HUES48 (cell line): ENCODE results near the gene TADA2B.

ENCODE experiments used
- H3K27ac ChIP-seq: one replicate; pipeline ENCODE4 v1.7.0; 2013; ENCODE audit warnings: low read depth, low read length, inconsistent platforms
- H3K27me3 ChIP-seq: 2 replicates; pipeline ENCODE4 v1.6.1; 2013; ENCODE audit warnings: mild to moderate bottlenecking, low read length; ENCODE audit not compliant: control insufficient read depth, insufficient read depth
- H3K36me3 ChIP-seq: 2 replicates; pipeline ENCODE4 v1.6.1; 2013; ENCODE audit warnings: low read length; ENCODE audit not compliant: control insufficient read depth, insufficient read depth
- H3K4me1 ChIP-seq: 2 replicates; pipeline ENCODE4 v1.6.1; 2013; ENCODE audit warnings: mild to moderate bottlenecking, low read length; ENCODE audit not compliant: control insufficient read depth, insufficient read depth
- H3K4me3 ChIP-seq: 2 replicates; pipeline ENCODE4 v1.5.1; 2013; ENCODE audit warnings: mild to moderate bottlenecking, low read depth, low read length
- H3K9ac ChIP-seq: 2 replicates; pipeline ENCODE4 v1.6.1; 2013; ENCODE audit warnings: mild to moderate bottlenecking, low read depth, low read length, moderate library complexity
- H3K9me3 ChIP-seq: 2 replicates; pipeline ENCODE4 v1.6.1; 2013; ENCODE audit warnings: low read length; ENCODE audit not compliant: control insufficient read depth, insufficient read depth

The TADA2B gene

DNA sequence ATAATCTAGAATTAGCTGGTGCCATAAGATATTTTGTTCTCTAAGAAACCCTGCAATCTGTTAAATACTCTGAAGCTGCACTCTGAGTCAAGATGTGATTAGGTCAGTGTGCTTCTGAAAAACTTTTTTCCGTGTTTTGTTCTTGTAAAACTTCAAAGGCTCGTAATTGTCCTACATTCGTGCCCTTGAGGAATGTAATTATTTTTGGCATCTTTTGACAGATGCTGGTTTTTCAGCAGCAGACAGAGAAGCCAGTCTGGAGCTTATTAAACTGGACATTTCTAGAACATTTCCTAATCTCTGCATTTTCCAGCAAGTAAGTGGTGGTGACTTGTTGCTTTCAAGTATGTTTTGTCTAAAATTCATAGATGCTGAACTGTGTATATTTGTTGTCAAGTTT lies 36.8 kb upstream of the TADA2B start:
- H3K36me3 ChIP-seq = peaks cover 75% of the 10 kb centered on the region
- no peak overlapping the region for H3K9ac ChIP-seq
- H3K27me3 ChIP-seq = no peaks in the 10 kb centered on the region
- H3K9me3 ChIP-seq = no peaks in the 10 kb centered on the region
- no peak overlapping the region for H3K27ac ChIP-seq
- peaks cover 22% of the 10 kb centered on the region for H3K4me1 ChIP-seq
- no peak overlapping the region for H3K4me3 ChIP-seq

- H3K27me3 ChIP-seq = no peaks in the 10 kb centered on the region
- peaks cover 70% of the 10 kb centered on the region for H3K36me3 ChIP-seq
- H3K4me1 ChIP-seq = peaks cover 22% of the 10 kb centered on the region
- peak overlapping the region; percentile 83 for H3K27ac ChIP-seq
- no peak overlapping the region for H3K4me3 ChIP-seq
- H3K9ac ChIP-seq = no peak overlapping the region
- no peaks in the 10 kb centered on the region for H3K9me3 ChIP-seq
Measured at GRCh38 chr4:7007142-7007907, 35.8 kb upstream of the TADA2B start.

DNA sequence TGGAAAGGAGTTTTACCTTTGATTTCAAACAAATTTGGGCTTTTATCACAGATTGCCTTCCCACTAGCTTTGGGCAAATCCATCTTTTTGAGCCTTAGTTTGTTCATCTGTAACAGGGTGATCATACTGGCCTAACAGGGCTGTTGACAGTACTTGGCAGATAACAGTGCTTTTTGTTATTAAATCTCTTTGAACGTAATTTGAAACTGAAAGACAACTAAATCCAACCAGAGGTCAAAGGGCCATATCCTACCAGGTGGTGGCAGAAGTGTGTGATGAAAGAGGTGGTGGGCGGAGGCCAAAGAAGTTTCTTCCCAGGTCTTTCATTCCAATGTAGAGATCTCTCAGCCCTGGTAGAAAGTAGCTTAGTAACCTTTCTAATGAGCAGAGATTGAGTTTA lies 35.2 kb upstream of the TADA2B start:
- Histone ChIP-seq H3K27me3 (no peaks in the 10 kb centered on the region), H3K9me3 (no peaks in the 10 kb centered on the region), H3K36me3 (peaks cover 70% of the 10 kb centered on the region), H3K4me1 (peaks cover 22% of the 10 kb centered on the region), H3K27ac (peak overlapping the region; percentile 83), H3K9ac (no peak overlapping the region), H3K4me3 (no peak overlapping the region)

DNA sequence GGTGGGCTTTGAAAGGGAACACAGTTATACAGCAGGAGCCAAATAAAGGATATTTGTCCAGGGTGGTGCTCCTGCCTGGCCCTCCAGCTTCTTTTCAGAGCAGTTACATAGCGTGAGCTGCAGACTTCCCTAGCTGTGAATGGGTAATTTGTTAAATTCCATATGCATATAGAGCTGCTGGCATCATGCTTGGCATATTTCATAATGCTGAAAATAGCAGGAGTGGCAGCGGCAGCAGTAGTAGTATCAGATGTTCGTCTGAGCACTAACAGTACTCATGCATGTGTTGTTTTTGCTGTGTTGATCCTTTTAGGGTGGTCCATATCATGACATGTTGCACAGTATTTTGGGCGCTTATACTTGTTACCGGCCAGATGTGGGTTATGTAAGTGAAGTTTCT lies 33.6 kb upstream of the TADA2B start:
- Histone ChIP-seq H3K9ac (no peak overlapping the region), H3K36me3 (peaks cover 68% of the 10 kb centered on the region), H3K9me3 (no peaks in the 10 kb centered on the region), H3K27ac (no peak overlapping the region), H3K4me3 (no peak overlapping the region), H3K4me1 (peaks cover 22% of the 10 kb centered on the region), H3K27me3 (no peaks in the 10 kb centered on the region)

- peaks cover 84% of the 10 kb centered on the region for H3K36me3 ChIP-seq
- no peaks in the 10 kb centered on the region for H3K27me3 ChIP-seq
- H3K9me3 ChIP-seq = no peaks in the 10 kb centered on the region
- no peak overlapping the region for H3K27ac ChIP-seq
- no peak overlapping the region for H3K4me3 ChIP-seq
- peaks cover 6% of the 10 kb centered on the region; the same call in 1 of the 2 replicates for H3K4me1 ChIP-seq
- no peak overlapping the region for H3K9ac ChIP-seq
Measured at GRCh38 chr4:7013175-7013574, 30.0 kb upstream of the TADA2B start.

- Histone ChIP-seq H3K4me3 (no peak overlapping the region), H3K4me1 (no peaks in the 10 kb centered on the region), H3K9ac (no peak overlapping the region), H3K27me3 (no peaks in the 10 kb centered on the region), H3K9me3 (no peaks in the 10 kb centered on the region), H3K27ac (no peak overlapping the region), H3K36me3 (peaks cover 75% of the 10 kb centered on the region)
Measured at GRCh38 chr4:7014815-7015214, 28.4 kb upstream of the TADA2B start.

GRCh38 chr4:7015383-7016035 lies 27.7 kb upstream of the TADA2B start:
- no peak overlapping the region for H3K27ac ChIP-seq
- H3K9ac ChIP-seq = no peak overlapping the region
- peaks cover 70% of the 10 kb centered on the region for H3K36me3 ChIP-seq
- H3K4me1 ChIP-seq = no peaks in the 10 kb centered on the region
- no peaks in the 10 kb centered on the region for H3K9me3 ChIP-seq
- H3K4me3 ChIP-seq = no peak overlapping the region
- H3K27me3 ChIP-seq = no peaks in the 10 kb centered on the region

GRCh38 chr4:7016086-7016485 lies 27.1 kb upstream of the TADA2B start:
- H3K36me3 ChIP-seq = peaks cover 69% of the 10 kb centered on the region

DNA sequence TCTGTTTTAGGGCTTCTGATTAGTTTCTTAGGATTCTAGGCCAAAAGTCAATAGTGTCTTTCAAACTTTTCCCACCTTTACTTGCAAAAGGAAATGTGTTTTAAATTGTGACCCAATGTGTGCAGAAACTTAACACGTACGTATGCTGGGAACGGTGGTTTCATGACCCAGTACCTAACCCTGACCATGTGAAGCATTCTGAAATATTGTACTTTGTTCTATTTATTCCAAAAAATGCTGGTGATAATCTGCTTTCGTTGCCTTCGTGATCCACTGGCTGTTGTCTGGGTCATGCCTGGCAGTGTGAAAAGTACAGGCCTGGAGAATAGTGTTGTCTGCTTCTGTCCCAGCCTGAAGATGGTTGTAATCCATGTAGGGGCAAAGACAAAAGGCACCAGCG lies 26.7 kb upstream of the TADA2B start:
- Histone ChIP-seq H3K27ac (no peak overlapping the region), H3K27me3 (no peaks in the 10 kb centered on the region), H3K9me3 (no peaks in the 10 kb centered on the region), H3K9ac (no peak overlapping the region), H3K4me1 (no peaks in the 10 kb centered on the region), H3K4me3 (no peak overlapping the region), H3K36me3 (peaks cover 68% of the 10 kb centered on the region)

More at GRCh38 chr4:7016086-7016485, 27.1 kb upstream of the TADA2B start:
- Histone ChIP-seq H3K4me3 (no peak overlapping the region), H3K27ac (no peak overlapping the region), H3K27me3 (no peaks in the 10 kb centered on the region), H3K4me1 (no peaks in the 10 kb centered on the region), H3K9me3 (no peaks in the 10 kb centered on the region), H3K9ac (no peak overlapping the region)

GRCh38 chr4:7017446-7018048 lies 25.6 kb upstream of the TADA2B start:
- peaks cover 67% of the 10 kb centered on the region for H3K36me3 ChIP-seq

GRCh38 chr4:7018281-7018680 lies 24.9 kb upstream of the TADA2B start:
- Histone ChIP-seq H3K4me1 (no peaks in the 10 kb centered on the region), H3K9ac (no peak overlapping the region), H3K4me3 (no peak overlapping the region), H3K9me3 (no peaks in the 10 kb centered on the region), H3K27me3 (no peaks in the 10 kb centered on the region), H3K36me3 (peaks cover 59% of the 10 kb centered on the region), H3K27ac (no peak overlapping the region)

More at GRCh38 chr4:7017446-7018048, 25.6 kb upstream of the TADA2B start:
- Histone ChIP-seq H3K9me3 (no peaks in the 10 kb centered on the region), H3K9ac (no peak overlapping the region), H3K4me3 (no peak overlapping the region), H3K27ac (no peak overlapping the region), H3K27me3 (no peaks in the 10 kb centered on the region), H3K4me1 (no peaks in the 10 kb centered on the region)
